Natural killer cell treated with Interleukin-12 subunit alpha and Interleukin-12 subunit beta and Interleukin-15 and Interleukin-18, amount 100 ng/mL, for 72 hours (primary cell): ENCODE measurements around the gene PATE3. TPM values are rescaled to one million over a fixed set of nuclear protein-coding genes. Genes with fewer than 3 reads are reported as not detected.

Experiments
- ATAC-seq, 2 donors: fragments of 150-1000 bp; cut with Tn5 transposase in 1 of 2; sonication (Bioruptor Pico), chemical (Tn5 transposase) in 1 of 2; 2 replicates each; pipeline ENCODE4 v1.10.0; 2021
- DNase-seq: peaks from one replicate; pipeline ENCODE4 v3.0.0; 2022; ENCODE audit warnings: low spot score
- H3K27ac Mint-ChIP-seq, 2 donors: 1 replicate in 1 of 2; 2 replicates in 1 of 2; pipeline ENCODE4 v1.8.0; 2022; ENCODE audit warnings: mixed read lengths in 2 of 2, mild to moderate bottlenecking in 1 of 2, moderate library complexity in 1 of 2
- H3K27me3 Mint-ChIP-seq, 2 donors: 1 replicate in 1 of 2; 2 replicates in 1 of 2; pipeline ENCODE4 v1.8.0; 2022; ENCODE audit warnings: mixed read lengths in 2 of 2
- H3K36me3 Mint-ChIP-seq: one replicate; pipeline ENCODE4 v1.8.0; 2022; ENCODE audit warnings: mixed read lengths
- H3K4me1 Mint-ChIP-seq, 2 donors: 1 replicate in 1 of 2; 2 replicates in 1 of 2; pipeline ENCODE4 v1.8.0; 2022; ENCODE audit warnings: low read depth in 2 of 2, mixed read lengths in 2 of 2, mild to moderate bottlenecking in 1 of 2
- H3K4me3 Mint-ChIP-seq: one replicate; pipeline ENCODE4 v1.8.0; 2022; ENCODE audit warnings: mixed read lengths
- H3K9me3 Mint-ChIP-seq: 2 replicates; pipeline ENCODE4 v1.8.0; 2022; ENCODE audit warnings: mixed read lengths
- total RNA-seq, 2 donors: library from RNA; stranded (reverse); gene quantifications; one replicate each; pipeline ENCODE4 v1.2.3, GENCODE V29; 2022

Gene PATE3
- total RNA-seq, 2 donors from 2014 or later = not detected

GRCh38 chr11:125778728-125779127, 9.2 kb upstream of the PATE3 start, which contains the start of gene PATE2:
Gene PATE2, minus strand, starts transcription at chr11:125778828. Its CDS starts 55 bp downstream, at chr11:125778773.
- Mint-ChIP-seq H3K4me3 (no peak within 1 kb of the TSS), H3K4me1 (peaks cover 0 to 7% of the 10 kb centered on the region in 2 donors), H3K27me3 (peaks cover 10 to 33% of the 10 kb centered on the region in 2 donors), H3K9me3 (peaks cover 14% of the 10 kb centered on the region), H3K27ac (peak within 1 kb of the TSS in 1 of 2 donors; percentile 14), H3K36me3 (peaks cover 5% of the 10 kb centered on the region)
- ATAC-seq (no peak), DNase-seq (no peak)

GRCh38 chr11:125784678-125785077, 3.2 kb upstream of the PATE3 start:
- Mint-ChIP-seq H3K4me3 (no peak overlapping the region), H3K27me3 (peaks cover 3 to 14% of the 10 kb centered on the region in 2 donors), H3K4me1 (peaks cover 0 to under 1% of the 10 kb centered on the region in 2 donors), H3K9me3 (peaks cover 7% of the 10 kb centered on the region), H3K27ac (no peak overlapping the region), H3K36me3 (peaks cover 5% of the 10 kb centered on the region)
- peak in 1 of 2 donors; percentile 28 for ATAC-seq
- no peak for DNase-seq

- no peaks in the 10 kb centered on the region for H3K4me1 Mint-ChIP-seq
- no peak for DNase-seq
- no peak overlapping the region for H3K27ac Mint-ChIP-seq
- H3K36me3 Mint-ChIP-seq = peaks cover 10% of the 10 kb centered on the region
- H3K9me3 Mint-ChIP-seq = peaks cover 12% of the 10 kb centered on the region
- H3K4me3 Mint-ChIP-seq = no peak overlapping the region
- ATAC-seq = no peak
- peaks cover 2 to 17% of the 10 kb centered on the region in 2 donors for H3K27me3 Mint-ChIP-seq
These were observed 2.9 kb downstream of the PATE3 start for GRCh38 chr11:125790825-125791224.

DNA sequence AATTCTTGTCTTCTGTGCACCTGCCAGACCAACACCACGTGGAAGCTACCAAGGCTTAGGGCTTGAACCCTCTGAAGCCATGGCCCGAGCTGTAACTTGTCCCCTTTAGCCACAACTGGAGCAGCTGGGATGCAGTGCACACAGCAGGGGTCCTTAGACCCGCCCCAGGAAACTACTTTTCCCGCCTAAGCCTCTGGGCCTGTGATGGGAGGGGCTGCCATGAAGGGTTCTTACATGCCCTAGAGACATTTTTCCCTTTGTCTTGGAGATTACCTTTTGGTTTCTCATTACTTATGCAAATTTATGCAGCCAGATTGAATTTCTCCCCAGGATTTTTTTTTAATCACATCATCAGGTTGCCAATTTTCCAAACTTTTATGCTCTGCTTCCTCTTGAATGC, 9.7 kb downstream of the PATE3 start:
- Mint-ChIP-seq H3K9me3 (peaks cover 27% of the 10 kb centered on the region), H3K27me3 (peaks cover 2 to 30% of the 10 kb centered on the region in 2 donors), H3K4me1 (no peaks in the 10 kb centered on the region), H3K27ac (no peak overlapping the region), H3K36me3 (peaks cover 37% of the 10 kb centered on the region), H3K4me3 (no peak overlapping the region)
- no peak for DNase-seq
- ATAC-seq = no peak

DNA sequence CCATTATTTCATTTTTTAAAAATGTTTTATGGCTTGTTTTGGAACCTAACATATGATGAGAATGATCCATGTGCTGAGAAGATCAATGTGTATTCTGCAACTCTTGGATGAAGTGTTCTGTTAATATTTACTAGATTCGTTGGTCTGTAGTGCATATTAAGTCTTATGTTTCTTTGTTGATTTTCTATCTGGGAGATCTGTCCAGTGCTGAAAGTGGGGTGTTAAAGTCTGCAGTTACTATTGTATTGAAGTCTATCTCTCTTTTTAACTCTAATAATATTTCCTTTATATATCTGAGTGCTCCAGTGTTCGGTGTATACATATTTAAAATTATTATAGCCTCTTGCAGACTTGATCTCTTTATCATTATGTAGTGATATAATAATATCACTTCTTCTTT, 11.9 kb downstream of the PATE3 start:
- DNase-seq (no peak), ATAC-seq (no peak)
- H3K27me3 Mint-ChIP-seq = peaks cover 2 to 27% of the 10 kb centered on the region in 2 donors
- H3K4me1 Mint-ChIP-seq = no peaks in the 10 kb centered on the region
- H3K9me3 Mint-ChIP-seq = peaks cover 23% of the 10 kb centered on the region
- no peak overlapping the region for H3K27ac Mint-ChIP-seq
- H3K36me3 Mint-ChIP-seq = peaks cover 39% of the 10 kb centered on the region
- no peak overlapping the region for H3K4me3 Mint-ChIP-seq

DNA sequence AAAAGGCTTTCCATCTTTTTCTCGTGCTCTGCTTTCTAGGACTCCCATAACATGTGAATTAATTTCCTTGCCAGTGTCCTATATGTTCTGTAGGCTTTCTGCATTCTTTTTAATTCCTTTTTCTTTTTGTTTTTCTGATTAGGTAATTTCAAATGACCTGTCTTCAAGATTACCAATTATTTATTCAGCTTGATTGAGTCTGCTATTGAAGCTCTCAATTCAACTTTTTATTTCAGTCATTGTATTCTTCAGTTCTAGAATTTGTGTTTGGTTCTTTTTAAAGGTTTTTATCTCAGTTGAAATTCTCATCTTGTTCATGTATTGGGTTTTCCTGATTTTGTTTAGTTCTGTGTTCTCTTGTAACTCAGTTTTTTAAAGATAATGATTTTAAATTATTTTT, 14.5 kb downstream of the PATE3 start:
- H3K4me3 Mint-ChIP-seq = no peak overlapping the region
- DNase-seq (no peak), ATAC-seq (no peak)
- H3K27ac Mint-ChIP-seq = no peak overlapping the region
- peaks cover 18% of the 10 kb centered on the region for H3K9me3 Mint-ChIP-seq
- peaks cover 0 to 19% of the 10 kb centered on the region in 2 donors for H3K27me3 Mint-ChIP-seq
- no peaks in the 10 kb centered on the region for H3K4me1 Mint-ChIP-seq
- H3K36me3 Mint-ChIP-seq = peaks cover 26% of the 10 kb centered on the region

DNA sequence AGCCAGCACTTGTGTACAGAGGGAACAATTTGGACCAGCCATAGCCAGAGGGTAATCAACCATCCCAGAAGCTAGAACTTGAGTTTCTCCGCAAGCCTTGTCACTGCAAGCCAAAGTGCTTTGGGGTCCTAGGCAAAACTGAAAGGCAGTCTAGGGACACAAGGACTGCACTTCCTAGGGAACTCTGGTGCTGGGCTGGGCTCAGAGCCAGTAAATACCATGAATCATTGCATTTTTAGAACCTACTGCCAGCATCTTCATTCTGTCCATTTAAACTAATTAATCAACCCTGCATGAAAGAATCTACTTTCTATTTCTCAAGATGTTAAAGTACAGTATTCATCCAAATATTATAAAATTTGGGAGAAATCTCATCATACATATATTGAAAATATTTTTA, 20.0 kb downstream of the PATE3 start:
- H3K4me1 Mint-ChIP-seq = no peaks in the 10 kb centered on the region
- ATAC-seq = no peak
- H3K4me3 Mint-ChIP-seq = no peak overlapping the region
- peaks cover under 1% of the 10 kb centered on the region for H3K36me3 Mint-ChIP-seq
- H3K9me3 Mint-ChIP-seq = peaks cover 2% of the 10 kb centered on the region
- peaks cover 2 to 14% of the 10 kb centered on the region in 2 donors for H3K27me3 Mint-ChIP-seq
- no peak overlapping the region for H3K27ac Mint-ChIP-seq
- no peak for DNase-seq

GRCh38 chr11:125833016-125833415, 45.1 kb downstream of the PATE3 start, which contains the start of gene PATE4:
Gene PATE4, plus strand, starts transcription at chr11:125833316. Its CDS starts 44 bp downstream, at chr11:125833360.
- H3K27ac Mint-ChIP-seq = no peak within 1 kb of the TSS
- H3K4me3 Mint-ChIP-seq = no peak within 1 kb of the TSS
- no peak for DNase-seq
- H3K9me3 Mint-ChIP-seq = peaks cover 8% of the 10 kb centered on the region
- ATAC-seq = no peak
- H3K27me3 Mint-ChIP-seq = peaks cover 11 to 40% of the 10 kb centered on the region in 2 donors
- no peaks in the 10 kb centered on the region for H3K36me3 Mint-ChIP-seq
- H3K4me1 Mint-ChIP-seq = no peaks in the 10 kb centered on the region

DNA sequence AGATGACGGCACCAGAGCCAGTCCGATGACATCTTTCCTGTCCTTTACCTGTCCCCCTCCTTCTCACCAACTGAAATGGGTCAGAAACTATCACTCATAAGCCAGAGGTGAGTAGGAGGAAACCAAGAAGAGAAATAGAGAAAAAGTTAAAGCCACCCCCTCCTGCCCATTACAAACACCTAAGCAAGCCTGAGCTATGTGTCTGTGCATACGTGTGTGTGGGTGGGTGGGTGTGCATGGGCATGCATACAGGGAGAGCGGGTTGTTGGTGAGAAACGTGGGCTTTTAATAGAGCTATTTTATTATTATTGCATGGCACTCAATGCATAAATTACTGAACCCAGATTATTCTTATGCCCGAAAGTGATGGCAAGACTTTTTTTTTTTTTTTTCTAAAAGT, 47.8 kb downstream of the PATE3 start:
- DNase-seq (no peak), ATAC-seq (no peak)
- H3K27me3 Mint-ChIP-seq = peaks cover 11 to 49% of the 10 kb centered on the region in 2 donors
- no peak overlapping the region for H3K27ac Mint-ChIP-seq
- no peaks in the 10 kb centered on the region for H3K4me1 Mint-ChIP-seq
- no peaks in the 10 kb centered on the region for H3K36me3 Mint-ChIP-seq
- peaks cover 4% of the 10 kb centered on the region for H3K9me3 Mint-ChIP-seq
- H3K4me3 Mint-ChIP-seq = no peak overlapping the region

Other genes with a start within 250 kb of the PATE3 start
- 10 to 100 TPM; 47.1 to 60.8 TPM for gene EI24, start 218.7 kb upstream of the PATE3 start, total RNA-seq
- 100 to 1,000 TPM; 169 to 182 TPM for gene STT3A, start 195.3 kb upstream of the PATE3 start, total RNA-seq
- gene CHEK1, start 163.0 kb upstream of the PATE3 start, total RNA-seq = 100 to 1,000 TPM in 1 of 2 donors, 10 to 100 TPM in 1; 74.7 to 111 TPM
- not detected for gene ACRV1, start 107.3 kb upstream of the PATE3 start, total RNA-seq
- not detected for gene PATE1, start 41.8 kb upstream of the PATE3 start, total RNA-seq
- under 1 TPM; 0.42 to 0.55 TPM for gene PATE2, start 9.3 kb upstream of the PATE3 start, total RNA-seq
- gene PATE4, start 45.2 kb downstream of the PATE3 start, total RNA-seq = not detected
- 1 to 10 TPM; 6.4 to 8.4 TPM for gene HYLS1, start 99.5 kb downstream of the PATE3 start, total RNA-seq
- gene PUS3, start 115.1 kb downstream of the PATE3 start, total RNA-seq = 10 to 100 TPM; 11.6 to 12.9 TPM
- not detected for gene DDX25, start 116.4 kb downstream of the PATE3 start, total RNA-seq
- gene VSIG10L2, start 157.9 kb downstream of the PATE3 start, total RNA-seq = not detected